Neutrophil (primary cell): ENCODE results near the gene CISD3.

Experiments
- H3K27ac ChIP-seq: fragments of 200-600 bp; sonication (generic); 2 replicates; pipeline ENCODE4 v1.5.1; 2016; ENCODE audit warnings: mild to moderate bottlenecking, moderate library complexity
- H3K27me3 ChIP-seq: fragments of 200-600 bp; sonication (generic); 2 replicates; pipeline ENCODE4 v1.6.0; 2016; ENCODE audit warnings: mild to moderate bottlenecking
- H3K36me3 ChIP-seq: fragments of 200-600 bp; sonication (generic); 2 replicates; pipeline ENCODE4 v1.5.1; 2017
- H3K4me1 ChIP-seq, 2 experiments: fragments of 200-600 bp in 1 of 2; sonication (generic) in 1 of 2; 1 replicate in 1 of 2; 2 replicates in 1 of 2; pipeline versions ENCODE4 v1.5.1 to v1.6.1; 2013 to 2016; ENCODE audit warnings: low read depth in 1 of 2, low read length in 1 of 2, mild to moderate bottlenecking in 1 of 2, moderate library complexity in 1 of 2; ENCODE audit not compliant: control insufficient read depth in 1 of 2, insufficient read depth in 1 of 2
- H3K4me3 ChIP-seq, 2 experiments: fragments of 200-600 bp in 1 of 2; sonication (generic) in 1 of 2; 1 replicate in 1 of 2; 2 replicates in 1 of 2; pipeline ENCODE4 v1.5.1; 2013 to 2016; ENCODE audit warnings: low read depth in 1 of 2, low read length in 1 of 2, mild to moderate bottlenecking in 1 of 2, moderate library complexity in 1 of 2
- H3K9me3 ChIP-seq: fragments of 200-600 bp; sonication (generic); 2 replicates; pipeline ENCODE4 v1.5.1; 2016
- CTCF ChIP-seq: fragments of 200-600 bp; sonication (generic); IDR thresholded peaks from 2 replicates; pipeline ENCODE4 v1.5.1; 2016; ENCODE audit warnings: antibody characterized with exemption

The CISD3 gene

GRCh38 chr17:38702166-38702915 is 27.8 kb upstream of the CISD3 start:
- no peaks in the 10 kb centered on the region for H3K9me3 ChIP-seq
- peaks cover 54 to 61% of the 10 kb centered on the region in 2 experiments for H3K4me1 ChIP-seq
- H3K27ac ChIP-seq = peak overlapping the region; percentile 93
- H3K36me3 ChIP-seq = no peaks in the 10 kb centered on the region
- H3K27me3 ChIP-seq = peaks cover 34% of the 10 kb centered on the region
- H3K4me3 ChIP-seq = peak overlapping the region; percentile 86 to 93
- no peak for TF ChIP-seq CTCF

GRCh38 chr17:38702916-38703741 is 27.0 kb upstream of the CISD3 start:
- Histone ChIP-seq H3K9me3 (no peaks in the 10 kb centered on the region), H3K36me3 (no peaks in the 10 kb centered on the region), H3K27ac (peak overlapping the region; percentile 93), H3K27me3 (peaks cover 26% of the 10 kb centered on the region), H3K4me3 (peak overlapping the region; percentile 86 to 93), H3K4me1 (peaks cover 54 to 62% of the 10 kb centered on the region in 2 experiments)
- TF ChIP-seq CTCF = no peak

GRCh38 chr17:38703742-38704605 is 26.2 kb upstream of the CISD3 start:
- peaks cover 23% of the 10 kb centered on the region for H3K27me3 ChIP-seq
- H3K4me1 ChIP-seq = peaks cover 54 to 62% of the 10 kb centered on the region in 2 experiments

GRCh38 chr17:38704606-38705522 is 25.3 kb upstream of the CISD3 start, which contains the start of gene MLLT6:
TSS of gene MLLT6 (plus strand) at chr17:38705273. CDS start at chr17:38705633, 360 bp downstream.
- peak within 1 kb of the TSS; percentile 86 to 93 for H3K4me3 ChIP-seq
- TF ChIP-seq CTCF = no peak
- H3K36me3 ChIP-seq = peaks cover 12% of the 10 kb centered on the region
- peaks cover 54 to 62% of the 10 kb centered on the region in 2 experiments for H3K4me1 ChIP-seq
- peak within 1 kb of the TSS; percentile 93 for H3K27ac ChIP-seq
- H3K27me3 ChIP-seq = peaks cover 14% of the 10 kb centered on the region
- H3K9me3 ChIP-seq = no peaks in the 10 kb centered on the region

More at GRCh38 chr17:38703742-38704605, 26.2 kb upstream of the CISD3 start:
- Histone ChIP-seq H3K9me3 (no peaks in the 10 kb centered on the region), H3K36me3 (peaks cover 3% of the 10 kb centered on the region), H3K27ac (peak overlapping the region; percentile 93), H3K4me3 (peak overlapping the region; percentile 86 to 93)
- TF ChIP-seq CTCF = no peak
